HG03060 (cell line): Measurements from ENCODE around the gene LRIT2.
A peak's percentile ranks its signal among the peaks of the same experiment; 100 is the strongest.
"Not testable (repeated sequence)": the region's sequence is repeated elsewhere in the genome, so short reads cannot be mapped to it uniquely, and the experiment has no call there.

Experiments
- ATAC-seq: cut with Tn5 transposase; IDR thresholded peaks from one replicate; pipeline ENCODE4 v1.9.1; 2021; ENCODE audit warnings: low read depth, moderate number of reproducible peaks; ENCODE audit not compliant: unreplicated experiment

Gene LRIT2

GRCh38 chr10:84191106-84191505 is 34.2 kb downstream of the LRIT2 start:
- ATAC-seq: no peak

- ATAC-seq: no peak
Observed at GRCh38 chr10:84190621-84191020, 34.7 kb downstream of the LRIT2 start.

- no peak for ATAC-seq
Observed at GRCh38 chr10:84188815-84189214, 36.5 kb downstream of the LRIT2 start.

GRCh38 chr10:84185526-84186175 is 39.7 kb downstream of the LRIT2 start:
- no peak for ATAC-seq

- ATAC-seq: no peak
Observed at GRCh38 chr10:84184517-84184916, 40.8 kb downstream of the LRIT2 start.

GRCh38 chr10:84181631-84182030 is 43.7 kb downstream of the LRIT2 start:
- no peak for ATAC-seq

- ATAC-seq: not testable (repeated sequence)
Observed at GRCh38 chr10:84180386-84180785, 45.0 kb downstream of the LRIT2 start.

GRCh38 chr10:84179059-84179710 is 46.2 kb downstream of the LRIT2 start:
- ATAC-seq: peak; percentile 92

GRCh38 chr10:84178160-84178609 is 47.2 kb downstream of the LRIT2 start:
- no peak for ATAC-seq

GRCh38 chr10:84177541-84178141 is 47.7 kb downstream of the LRIT2 start:
- ATAC-seq: no peak

- no peak for ATAC-seq
Observed at GRCh38 chr10:84176836-84177474, 48.4 kb downstream of the LRIT2 start.

- no peak for ATAC-seq
Observed at GRCh38 chr10:84176351-84176750, 49.0 kb downstream of the LRIT2 start.

GRCh38 chr10:84175436-84175835 is 49.9 kb downstream of the LRIT2 start:
- no peak for ATAC-seq

GRCh38 chr10:84173501-84173929 is 51.8 kb downstream of the LRIT2 start, which contains the start of gene GPR15LG:
GPR15LG (plus strand) TSS chr10:84173801; CDS start chr10:84173852, 51 bp downstream.
- ATAC-seq: no peak

- no peak for ATAC-seq
Observed at GRCh38 chr10:84172467-84173356, 52.6 kb downstream of the LRIT2 start.

- not testable (repeated sequence) for ATAC-seq
Observed at GRCh38 chr10:84171700-84172466, 53.5 kb downstream of the LRIT2 start.

GRCh38 chr10:84171237-84171636 is 54.1 kb downstream of the LRIT2 start:
- ATAC-seq: not testable (repeated sequence)
